PFSK-1 (cell line): ENCODE data around the gene HOXB9.

Source experiments
- FOXP2 ChIP-seq: optimal IDR thresholded peaks from 2 replicates; pipeline ENCODE3; 2011; ENCODE audit warnings: borderline replicate concordance, control low read depth, inconsistent platforms; ENCODE audit not compliant: insufficient read depth; ENCODE audit errors: extremely low read length, extremely low read depth
- POLR2AphosphoS5 ChIP-seq: IDR thresholded peaks from 2 replicates; pipeline ENCODE4 v1.6.1; 2012; ENCODE audit warnings: low read depth, mild to moderate bottlenecking, control low read depth, low read length, moderate library complexity
- REST ChIP-seq, 2 experiments: IDR thresholded peaks; 2 replicates each; pipeline versions ENCODE4 v1.6.1 to v1.8.0; 2011 to 2012; ENCODE audit warnings: low read depth in 2 of 2, low read length in 2 of 2, control low read depth in 1 of 2, inconsistent platforms in 1 of 2, mild to moderate bottlenecking in 1 of 2, moderate library complexity in 1 of 2; ENCODE audit not compliant: insufficient read depth in 1 of 2
- SIN3A ChIP-seq: IDR thresholded peaks from 2 replicates; pipeline ENCODE4 v1.6.1; 2012; ENCODE audit warnings: mild to moderate bottlenecking, low read length, moderate library complexity, borderline replicate concordance; ENCODE audit not compliant: insufficient read depth
- TAF1 ChIP-seq: IDR thresholded peaks from 2 replicates; pipeline ENCODE4 v1.6.1; 2012; ENCODE audit warnings: low read length, control low read depth, borderline replicate concordance; ENCODE audit not compliant: insufficient read depth

GRCh38 chr17:48644910-48645557 lies 18.9 kb upstream of the HOXB9 start:
- TF ChIP-seq POLR2AphosphoS5, result no peak
- no peak for TF ChIP-seq TAF1
- TF ChIP-seq REST (IDR thresholded peaks at IDR 0.05; ENCODE audit: insufficient read depth in 1 of 2, low read depth in 2 of 2, low read length in 2 of 2), result no peak
- TF ChIP-seq SIN3A, result no peak
- TF ChIP-seq FOXP2, result no peak
